Activated effector memory CD4-positive, alpha-beta T cell treated with anti-CD3 and anti-CD28 coated beads, Interleukin-2, amount 50 U/mL, for 16 hours (primary cell): ENCODE results near the gene TSPAN3.

Experiments
- DNase-seq: peaks from one replicate; pipeline ENCODE4 v3.0.0-alpha.2; 2020

Gene TSPAN3

GRCh38 chr15:77070495-77071304, at the start of gene TSPAN3:
Gene TSPAN3, minus strand, starts transcription at chr15:77071109. Its CDS starts 155 bp downstream, at chr15:77070954.
- DNase-seq: peak; percentile 97

GRCh38 chr15:77120576-77120975, 49.7 kb upstream of the TSPAN3 start:
- no peak for DNase-seq

GRCh38 chr15:77119446-77119845, 48.5 kb upstream of the TSPAN3 start:
- DNase-seq: no peak

- DNase-seq: no peak
These were observed 48.0 kb upstream of the TSPAN3 start for GRCh38 chr15:77118882-77119321.

- DNase-seq: no peak
These were observed 44.3 kb upstream of the TSPAN3 start for GRCh38 chr15:77115179-77115578.

GRCh38 chr15:77112838-77113504, 42.1 kb upstream of the TSPAN3 start:
- DNase-seq: no peak

- no peak for DNase-seq
These were observed 40.9 kb upstream of the TSPAN3 start for GRCh38 chr15:77111789-77112188.

- peak; percentile 68 for DNase-seq
These were observed 36.8 kb upstream of the TSPAN3 start for GRCh38 chr15:77107531-77108355.

- DNase-seq: no peak
These were observed 36.2 kb upstream of the TSPAN3 start for GRCh38 chr15:77107068-77107467.

- no peak for DNase-seq
These were observed 33.2 kb upstream of the TSPAN3 start for GRCh38 chr15:77104155-77104554.

- no peak for DNase-seq
These were observed 29.0 kb upstream of the TSPAN3 start for GRCh38 chr15:77099741-77100463.

- DNase-seq: no peak
These were observed 27.7 kb upstream of the TSPAN3 start for GRCh38 chr15:77098572-77098971.

- no peak for DNase-seq
These were observed 27.0 kb upstream of the TSPAN3 start for GRCh38 chr15:77097921-77098320.

- DNase-seq: no peak
These were observed 26.4 kb upstream of the TSPAN3 start for GRCh38 chr15:77097248-77097721.

GRCh38 chr15:77096541-77096940, 25.6 kb upstream of the TSPAN3 start:
- no peak for DNase-seq

- DNase-seq: no peak
These were observed 25.2 kb upstream of the TSPAN3 start for GRCh38 chr15:77096138-77096537.

GRCh38 chr15:77094397-77095030, 23.6 kb upstream of the TSPAN3 start:
- no peak for DNase-seq

- DNase-seq: no peak
These were observed 22.5 kb upstream of the TSPAN3 start for GRCh38 chr15:77093436-77093835.

GRCh38 chr15:77091097-77091496, 20.2 kb upstream of the TSPAN3 start:
- no peak for DNase-seq

- DNase-seq: no peak
These were observed 16.3 kb upstream of the TSPAN3 start for GRCh38 chr15:77087213-77087612.

- DNase-seq: no peak
These were observed 14.4 kb upstream of the TSPAN3 start for GRCh38 chr15:77085297-77085696.

GRCh38 chr15:77084436-77084835, 13.5 kb upstream of the TSPAN3 start:
- no peak for DNase-seq
